Measurements from ENCODE around the gene SYNJ2BP.
"Not testable (repeated sequence)": the region's sequence is repeated elsewhere in the genome, so short reads cannot be mapped to it uniquely, and the experiment has no call there.

The SYNJ2BP gene

DNA sequence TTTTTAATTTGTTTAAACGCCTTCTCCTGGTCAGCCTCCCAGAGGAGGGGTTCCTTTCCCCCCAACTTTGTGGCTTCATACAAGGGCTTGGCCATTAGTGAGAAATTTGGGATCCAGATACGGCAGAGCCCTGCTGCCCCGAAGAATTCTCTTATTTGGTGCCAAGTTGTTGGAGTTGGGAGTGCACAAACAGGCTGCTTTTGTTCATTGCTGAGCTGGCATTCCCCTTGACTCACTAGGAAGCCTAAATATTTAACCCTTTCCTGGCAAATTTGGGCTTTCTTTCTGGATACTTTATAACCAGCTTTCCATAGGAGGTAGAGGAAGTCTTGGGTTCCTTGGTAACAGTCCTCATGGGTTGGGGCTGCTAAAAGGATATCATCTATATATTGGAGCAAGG, 24.8 kb upstream of the SYNJ2BP start:
- DNase-seq (ENCODE audit: low read depth), result no peak
- H3K4me3 ChIP-seq (ENCODE audit: low read depth, low read length), result no peak overlapping the region
- TF ChIP-seq MYC (IDR thresholded peaks at IDR 0.05; ENCODE audit: low read depth, low read length) (no peak), POLR2A (IDR thresholded peaks at IDR 0.05; ENCODE audit: extremely low read depth, insufficient read length) (no peak)
- TF ChIP-seq, protein P1, sequence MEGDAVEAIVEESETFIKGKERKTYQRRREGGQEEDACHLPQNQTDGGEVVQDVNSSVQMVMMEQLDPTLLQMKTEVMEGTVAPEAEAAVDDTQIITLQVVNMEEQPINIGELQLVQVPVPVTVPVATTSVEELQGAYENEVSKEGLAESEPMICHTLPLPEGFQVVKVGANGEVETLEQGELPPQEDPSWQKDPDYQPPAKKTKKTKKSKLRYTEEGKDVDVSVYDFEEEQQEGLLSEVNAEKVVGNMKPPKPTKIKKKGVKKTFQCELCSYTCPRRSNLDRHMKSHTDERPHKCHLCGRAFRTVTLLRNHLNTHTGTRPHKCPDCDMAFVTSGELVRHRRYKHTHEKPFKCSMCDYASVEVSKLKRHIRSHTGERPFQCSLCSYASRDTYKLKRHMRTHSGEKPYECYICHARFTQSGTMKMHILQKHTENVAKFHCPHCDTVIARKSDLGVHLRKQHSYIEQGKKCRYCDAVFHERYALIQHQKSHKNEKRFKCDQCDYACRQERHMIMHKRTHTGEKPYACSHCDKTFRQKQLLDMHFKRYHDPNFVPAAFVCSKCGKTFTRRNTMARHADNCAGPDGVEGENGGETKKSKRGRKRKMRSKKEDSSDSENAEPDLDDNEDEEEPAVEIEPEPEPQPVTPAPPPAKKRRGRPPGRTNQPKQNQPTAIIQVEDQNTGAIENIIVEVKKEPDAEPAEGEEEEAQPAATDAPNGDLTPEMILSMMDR (IDR thresholded peaks at IDR 0.05; ENCODE audit: low read depth, low read length), result no peak
- TF ChIP-seq, protein P2, sequence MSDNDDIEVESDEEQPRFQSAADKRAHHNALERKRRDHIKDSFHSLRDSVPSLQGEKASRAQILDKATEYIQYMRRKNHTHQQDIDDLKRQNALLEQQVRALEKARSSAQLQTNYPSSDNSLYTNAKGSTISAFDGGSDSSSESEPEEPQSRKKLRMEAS (IDR thresholded peaks at IDR 0.05; ENCODE audit: low read depth, low read length), result no peak

DNA sequence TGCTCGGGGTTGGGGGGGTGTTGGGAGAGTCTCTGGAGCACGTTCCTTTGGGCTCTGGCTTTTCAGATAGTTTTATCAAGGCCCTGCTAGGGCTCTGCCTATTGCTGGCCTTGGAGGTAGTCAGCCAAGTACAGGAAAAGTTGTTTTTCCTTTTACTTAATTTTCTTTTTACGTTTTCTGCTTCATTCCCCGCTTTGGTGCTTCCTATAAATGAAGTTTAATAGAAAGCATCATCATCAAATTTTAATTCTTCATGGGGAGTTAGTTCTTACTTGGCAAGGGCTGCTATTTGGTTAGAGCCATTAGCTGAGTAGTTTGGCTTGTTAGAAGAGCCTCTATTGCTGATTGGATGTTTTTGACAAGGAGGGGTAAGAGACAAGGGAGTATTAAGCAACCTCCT, 20.0 kb upstream of the SYNJ2BP start:
- no peak for DNase-seq (ENCODE audit: low read depth)
- TF ChIP-seq, protein P1 (IDR thresholded peaks at IDR 0.05; ENCODE audit: low read depth, low read length), result no peak
- TF ChIP-seq MYC (IDR thresholded peaks at IDR 0.05; ENCODE audit: low read depth, low read length) (no peak), POLR2A (IDR thresholded peaks at IDR 0.05; ENCODE audit: extremely low read depth, insufficient read length) (no peak)
- TF ChIP-seq, protein P2 (IDR thresholded peaks at IDR 0.05; ENCODE audit: low read depth, low read length), result no peak
- no peak overlapping the region for H3K4me3 ChIP-seq (ENCODE audit: low read depth, low read length)

DNA sequence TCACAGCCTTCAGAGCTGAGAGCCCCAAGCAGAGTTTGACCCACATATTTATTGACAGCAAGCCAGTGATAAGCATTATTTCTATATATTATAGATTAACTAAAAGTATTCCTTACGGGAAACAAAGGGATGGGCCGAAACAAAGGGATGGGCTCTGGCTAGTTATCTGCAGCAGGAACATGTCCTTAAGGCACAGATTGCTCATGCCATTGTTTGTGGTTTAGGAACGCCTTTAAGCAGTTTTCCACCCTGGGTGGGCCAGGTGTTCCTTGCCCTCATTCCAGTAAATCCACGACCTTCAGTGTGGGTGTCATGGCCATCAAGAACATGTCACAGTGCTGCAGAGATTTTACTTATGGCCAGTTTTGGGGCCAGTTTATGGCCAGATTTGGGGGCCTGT, 9.7 kb upstream of the SYNJ2BP start:
- DNase-seq (ENCODE audit: low read depth), result not testable (repeated sequence)

DNA sequence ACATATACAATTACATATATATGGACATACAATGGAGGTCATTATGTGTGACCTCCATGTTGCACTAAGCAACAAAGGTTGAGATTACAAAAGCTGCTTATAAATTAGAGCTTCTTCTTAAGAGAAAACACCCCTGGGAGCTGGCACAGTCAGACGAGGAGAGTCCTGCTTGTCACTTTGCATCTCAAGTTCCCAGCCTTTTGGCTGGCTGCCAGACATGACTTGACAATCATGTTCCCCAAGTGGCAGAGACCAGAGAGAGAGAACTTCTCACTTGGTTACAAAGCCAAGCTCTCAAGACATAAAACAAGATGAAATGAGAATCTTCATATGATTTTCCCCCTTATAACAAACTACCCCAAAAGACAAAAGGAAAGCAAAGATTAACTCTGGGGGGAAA, 8.5 kb upstream of the SYNJ2BP start:
- TF ChIP-seq, protein P2 (IDR thresholded peaks at IDR 0.05; ENCODE audit: low read depth, low read length), result no peak
- TF ChIP-seq POLR2A (IDR thresholded peaks at IDR 0.05; ENCODE audit: extremely low read depth, insufficient read length) (no peak), MYC (IDR thresholded peaks at IDR 0.05; ENCODE audit: low read depth, low read length) (no peak)
- TF ChIP-seq, protein P1 (IDR thresholded peaks at IDR 0.05; ENCODE audit: low read depth, low read length), result no peak
- DNase-seq (ENCODE audit: low read depth), result no peak
- no peak overlapping the region for H3K4me3 ChIP-seq (ENCODE audit: low read depth, low read length)

More for the DNA sequence above, 9.7 kb upstream of the SYNJ2BP start:
- H3K4me3 ChIP-seq (ENCODE audit: low read depth, low read length), result not testable (repeated sequence)

DNA sequence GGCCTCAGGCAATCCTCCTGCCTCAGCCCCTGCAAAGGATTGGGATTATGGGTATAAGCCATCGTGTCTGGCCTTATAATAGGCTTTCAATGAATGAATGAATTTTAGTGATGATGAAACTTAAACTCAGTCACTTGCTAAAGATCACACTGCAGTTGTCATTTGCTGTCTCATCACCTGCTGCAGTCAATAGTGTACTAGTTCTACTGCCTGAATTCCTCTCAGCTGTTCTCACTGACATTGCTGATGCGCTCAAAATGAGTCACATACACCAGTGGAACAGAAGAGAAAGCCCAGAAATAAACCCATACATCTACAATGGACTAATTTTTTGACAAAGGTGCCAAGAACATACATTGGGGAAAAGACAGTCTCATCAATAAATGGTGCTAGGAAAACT, 5.6 kb upstream of the SYNJ2BP start:
- TF ChIP-seq, protein P1 (IDR thresholded peaks at IDR 0.05; ENCODE audit: low read depth, low read length), result no peak
- no peak for TF ChIP-seq MYC (IDR thresholded peaks at IDR 0.05; ENCODE audit: low read depth, low read length)
- TF ChIP-seq, protein P2 (IDR thresholded peaks at IDR 0.05; ENCODE audit: low read depth, low read length), result no peak
- no peak for TF ChIP-seq POLR2A (IDR thresholded peaks at IDR 0.05; ENCODE audit: extremely low read depth, insufficient read length)
- no peak for DNase-seq (ENCODE audit: low read depth)
- no peak overlapping the region for H3K4me3 ChIP-seq (ENCODE audit: low read depth, low read length)

DNA sequence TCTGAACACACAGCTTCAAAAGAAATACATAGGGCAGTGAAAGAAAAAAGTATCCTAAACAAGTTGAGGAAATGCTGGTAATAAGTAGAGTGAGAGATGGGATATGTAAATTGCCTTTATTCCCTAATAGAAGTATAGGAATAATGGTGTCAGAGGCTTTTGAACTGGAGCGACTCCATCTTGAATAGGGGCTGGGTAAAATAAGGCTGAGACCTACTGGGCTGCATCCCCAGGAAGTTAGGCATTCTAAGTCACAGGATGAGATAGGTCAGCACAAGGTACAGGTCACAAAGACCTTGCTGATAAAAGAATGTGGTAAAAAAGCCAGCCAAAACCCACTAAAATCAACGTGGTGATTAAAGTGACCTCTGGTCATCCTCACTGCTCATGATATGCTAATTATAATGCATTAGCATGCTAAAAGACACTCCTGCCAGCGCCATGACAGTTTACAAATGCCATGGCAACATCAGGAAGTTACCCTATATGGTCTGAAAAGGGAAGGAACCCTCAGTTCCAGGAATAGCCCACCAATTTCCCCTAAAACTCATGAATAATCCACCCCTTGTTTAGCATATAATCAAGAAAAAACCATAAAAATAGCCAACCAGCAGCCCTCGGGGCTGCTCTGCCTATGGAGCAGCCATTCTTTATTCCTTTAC, 2.5 kb upstream of the SYNJ2BP start:
- DNase-seq (ENCODE audit: low read depth); H3K4me3 ChIP-seq (ENCODE audit: low read depth, low read length): not testable (repeated sequence)

DNA sequence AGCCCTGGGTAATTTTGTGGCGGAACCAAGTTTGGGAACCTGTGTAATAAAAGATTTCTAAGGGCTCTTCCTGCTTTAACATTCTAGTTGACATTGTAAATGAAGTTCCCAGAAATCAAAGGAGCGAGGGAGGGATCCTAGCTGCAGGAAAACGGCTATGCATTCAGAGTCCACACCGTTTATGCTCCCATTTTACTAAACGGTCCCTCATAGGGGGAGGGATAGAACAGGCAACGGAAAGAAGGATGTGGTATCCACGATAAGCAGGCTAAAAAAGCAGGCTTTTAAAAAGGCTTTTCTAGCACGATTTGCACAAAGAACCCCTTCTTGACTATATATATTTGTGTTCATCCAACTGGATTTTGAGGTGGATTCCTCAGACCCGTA, 559 bp downstream of the SYNJ2BP start:
- peak overlapping the region; percentile 82 for H3K4me3 ChIP-seq (ENCODE audit: low read depth, low read length)
- DNase-seq (ENCODE audit: low read depth), result peak; percentile 4
- TF ChIP-seq POLR2A (IDR thresholded peaks at IDR 0.05; ENCODE audit: extremely low read depth, insufficient read length), result no peak
- TF ChIP-seq, protein P2 (IDR thresholded peaks at IDR 0.05; ENCODE audit: low read depth, low read length), result no peak
- TF ChIP-seq, protein P1 (IDR thresholded peaks at IDR 0.05; ENCODE audit: low read depth, low read length), result no peak
- no peak for TF ChIP-seq MYC (IDR thresholded peaks at IDR 0.05; ENCODE audit: low read depth, low read length)
